Embryonic facial prominence (tissue), 1 donor: Measurements from ENCODE around the gene PFKL.

Experiments used
- DNase-seq: peaks from one replicate; pipeline ENCODE4 v3.0.0-alpha.2; 2016; ENCODE audit errors: extremely low spot score

The PFKL gene

DNA sequence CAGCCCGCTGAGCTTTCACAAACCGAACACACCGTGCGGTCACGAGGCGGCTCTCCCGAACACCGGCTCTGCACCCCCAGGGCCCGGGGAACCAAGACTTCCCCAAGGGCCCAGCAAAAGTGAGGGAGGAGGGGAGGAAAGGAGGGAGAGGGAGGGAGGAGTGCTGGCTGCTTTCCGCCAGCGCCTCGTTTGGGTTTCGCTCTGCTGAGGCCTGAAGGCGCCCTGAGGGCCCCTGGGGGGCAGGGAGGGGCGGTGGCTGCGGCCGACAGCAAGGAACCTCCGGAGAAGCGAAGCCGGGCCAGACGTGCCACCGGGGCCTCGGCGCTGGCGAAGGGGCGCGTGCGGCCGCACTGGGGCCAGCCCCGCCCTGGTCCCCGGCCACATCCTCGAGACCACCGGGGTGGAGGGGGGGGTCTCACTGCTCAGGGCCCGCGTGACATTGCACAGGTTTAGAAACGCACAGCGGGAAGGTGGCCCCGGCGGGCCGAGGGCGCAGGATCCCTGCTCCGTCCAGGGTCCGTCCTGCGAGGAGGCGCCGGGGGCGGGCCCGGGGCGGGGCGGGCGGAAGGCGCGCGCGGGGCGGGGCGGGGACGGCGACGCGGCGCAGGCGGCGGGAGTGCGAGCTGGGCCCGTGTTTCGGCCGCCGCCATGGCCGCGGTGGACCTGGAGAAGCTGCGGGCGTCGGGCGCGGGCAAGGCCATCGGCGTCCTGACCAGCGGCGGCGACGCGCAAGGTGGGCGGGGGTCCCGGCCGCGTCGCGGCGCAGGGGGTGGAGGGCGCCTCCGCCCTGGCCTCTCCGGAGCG lies at the start of gene PFKL:
TSS of gene PFKL (plus strand) at position 596 of the 804 bp plus-strand sequence. CDS start at position 649, 53 bp downstream.
- no peak for DNase-seq

DNA sequence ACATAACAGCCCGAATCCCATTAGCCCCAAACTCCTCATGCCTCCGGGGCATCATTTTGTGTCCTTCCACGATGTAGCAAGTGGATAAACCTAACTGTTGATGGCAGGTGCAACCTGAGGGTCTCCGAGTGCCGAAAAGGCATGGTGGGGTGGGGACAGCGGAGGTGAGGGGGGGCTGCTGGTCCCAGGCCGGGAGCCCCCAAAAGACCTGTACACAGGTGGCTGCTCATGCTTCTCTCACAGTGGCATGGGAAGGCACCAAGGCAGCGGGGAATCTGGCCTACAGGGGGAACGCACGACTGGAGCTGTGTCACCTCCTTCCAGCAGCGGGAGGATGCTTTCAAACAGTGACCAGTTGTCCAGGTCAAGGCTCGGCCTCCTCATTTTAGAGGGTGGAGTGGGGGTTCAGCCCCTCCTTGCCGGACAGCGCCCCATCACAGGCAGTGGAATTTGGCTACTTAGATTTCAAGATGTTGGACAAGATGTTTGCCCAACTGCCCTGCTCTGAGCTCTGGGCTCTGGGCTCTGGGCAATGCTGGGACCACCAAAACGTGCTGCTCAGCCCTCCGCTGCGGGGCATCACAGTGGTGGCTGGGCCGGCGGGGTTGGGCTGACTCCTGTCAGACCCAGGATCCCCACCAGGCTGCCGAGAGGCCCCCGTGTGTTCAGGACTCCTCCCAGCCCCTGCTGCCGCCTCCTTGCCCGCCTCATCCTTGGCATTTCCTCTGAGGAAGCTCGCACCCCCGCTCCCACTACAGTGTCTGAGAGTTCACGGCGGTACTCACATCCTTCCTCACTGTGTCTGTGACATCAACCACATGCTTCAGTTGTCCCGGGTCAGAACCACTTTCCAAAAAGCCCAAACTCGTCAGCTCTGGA lies 45.8 kb upstream of the PFKL start:
- no peak for DNase-seq

DNA sequence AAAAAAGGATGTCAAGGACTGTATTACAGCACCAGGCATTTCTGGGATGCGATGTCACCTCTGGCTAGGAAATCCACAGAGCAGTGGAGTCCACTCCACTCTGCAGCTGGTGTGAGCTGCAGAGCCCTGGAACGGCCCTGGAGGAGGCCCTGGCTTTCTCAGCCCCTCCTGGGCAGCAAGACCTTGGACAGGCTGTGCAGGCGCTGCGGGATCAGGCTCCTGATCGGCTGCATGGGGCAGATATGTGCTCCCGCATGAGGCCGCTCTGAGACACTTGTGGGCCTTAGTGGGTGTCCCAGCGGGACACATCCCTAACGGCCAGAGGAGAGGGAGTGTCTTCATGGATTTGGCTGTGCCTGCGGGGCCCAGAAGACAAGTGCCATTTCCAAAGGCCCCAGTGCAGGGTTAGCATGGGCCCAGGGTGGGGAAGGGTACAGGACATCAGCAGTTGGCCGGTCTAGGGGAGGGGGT lies 44.3 kb upstream of the PFKL start:
- DNase-seq = no peak

DNA sequence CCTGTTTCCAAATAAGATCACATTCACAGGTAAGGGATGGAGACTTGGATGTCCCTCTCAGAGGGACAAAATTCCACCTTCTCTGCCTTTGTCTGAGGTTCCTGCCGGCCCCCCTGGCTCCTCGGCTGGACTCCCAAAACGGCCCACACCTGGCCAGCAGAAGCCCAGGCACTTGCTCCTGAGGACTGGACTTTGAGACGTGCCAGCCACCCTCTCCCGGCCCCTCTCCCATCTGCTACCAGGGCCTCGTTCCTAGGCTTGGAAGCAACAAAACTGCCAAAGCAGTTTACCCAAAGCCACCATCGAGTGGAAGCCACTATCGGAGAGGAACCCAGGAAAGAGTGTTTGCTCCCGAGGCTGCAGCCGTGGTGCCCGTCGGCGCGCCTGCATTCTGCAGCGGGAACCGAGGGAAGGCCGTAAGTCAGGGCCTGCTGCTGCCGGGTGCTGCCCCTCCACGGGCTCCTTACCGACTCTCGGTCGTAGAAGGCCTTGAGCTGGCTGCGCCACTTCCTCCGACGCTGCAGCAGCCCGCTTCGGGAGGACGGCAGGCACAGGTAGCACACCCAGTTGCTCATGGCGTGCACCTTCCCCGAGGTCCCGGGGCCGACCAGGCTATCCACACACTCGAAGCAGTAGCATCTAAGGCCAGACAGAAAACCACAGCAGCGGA lies 41.7 kb upstream of the PFKL start:
- no peak for DNase-seq

DNA sequence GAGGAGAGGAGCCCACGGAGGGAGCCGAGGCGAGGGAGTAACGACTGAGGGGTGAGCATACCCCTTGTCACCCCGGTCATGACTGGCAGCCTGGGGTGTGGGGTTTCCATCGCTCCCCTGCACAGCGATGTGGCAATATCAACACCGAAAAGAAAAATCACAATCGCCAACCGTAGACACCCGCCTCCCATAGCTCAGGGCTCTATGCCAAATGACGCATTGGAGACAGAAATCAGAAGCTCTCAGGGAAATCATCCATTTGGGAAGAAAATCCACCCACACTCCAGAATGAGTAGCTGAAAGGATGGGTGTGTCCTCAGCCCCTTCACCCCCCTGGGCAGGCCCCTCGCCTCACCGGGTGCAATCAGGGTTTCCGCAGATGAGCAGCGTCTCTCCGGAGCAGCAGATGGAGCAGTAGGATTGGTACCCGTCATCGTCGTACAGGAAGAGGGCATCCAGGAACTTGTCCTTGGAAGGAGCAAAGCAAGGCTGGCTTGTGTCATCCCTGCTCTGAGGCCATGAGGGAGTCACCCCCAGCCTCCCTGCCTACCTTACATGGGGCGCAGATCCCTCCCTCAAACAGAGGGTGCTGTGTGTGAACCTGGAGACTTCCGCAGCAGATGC lies 40.7 kb upstream of the PFKL start:
- DNase-seq = no peak

DNA sequence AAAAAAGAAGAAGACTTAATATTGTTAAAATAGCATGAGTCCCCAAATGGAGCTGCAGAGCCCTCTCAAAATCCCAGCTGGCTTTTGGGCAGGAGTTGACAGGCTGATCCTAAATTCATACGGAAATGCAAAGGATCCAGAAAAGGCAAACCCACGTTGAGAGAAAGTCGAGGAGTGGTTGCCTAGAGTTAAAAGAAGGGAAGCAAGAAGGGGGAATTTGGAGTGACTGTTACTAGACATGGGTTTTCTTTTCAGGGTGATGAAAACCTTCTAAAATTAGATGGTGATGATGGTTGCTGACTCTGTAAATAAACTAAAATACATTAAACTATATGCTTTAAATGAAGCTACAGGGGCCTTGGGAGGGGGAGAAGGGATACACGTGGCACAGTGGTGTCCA lies 39.8 kb upstream of the PFKL start:
- no peak for DNase-seq

DNA sequence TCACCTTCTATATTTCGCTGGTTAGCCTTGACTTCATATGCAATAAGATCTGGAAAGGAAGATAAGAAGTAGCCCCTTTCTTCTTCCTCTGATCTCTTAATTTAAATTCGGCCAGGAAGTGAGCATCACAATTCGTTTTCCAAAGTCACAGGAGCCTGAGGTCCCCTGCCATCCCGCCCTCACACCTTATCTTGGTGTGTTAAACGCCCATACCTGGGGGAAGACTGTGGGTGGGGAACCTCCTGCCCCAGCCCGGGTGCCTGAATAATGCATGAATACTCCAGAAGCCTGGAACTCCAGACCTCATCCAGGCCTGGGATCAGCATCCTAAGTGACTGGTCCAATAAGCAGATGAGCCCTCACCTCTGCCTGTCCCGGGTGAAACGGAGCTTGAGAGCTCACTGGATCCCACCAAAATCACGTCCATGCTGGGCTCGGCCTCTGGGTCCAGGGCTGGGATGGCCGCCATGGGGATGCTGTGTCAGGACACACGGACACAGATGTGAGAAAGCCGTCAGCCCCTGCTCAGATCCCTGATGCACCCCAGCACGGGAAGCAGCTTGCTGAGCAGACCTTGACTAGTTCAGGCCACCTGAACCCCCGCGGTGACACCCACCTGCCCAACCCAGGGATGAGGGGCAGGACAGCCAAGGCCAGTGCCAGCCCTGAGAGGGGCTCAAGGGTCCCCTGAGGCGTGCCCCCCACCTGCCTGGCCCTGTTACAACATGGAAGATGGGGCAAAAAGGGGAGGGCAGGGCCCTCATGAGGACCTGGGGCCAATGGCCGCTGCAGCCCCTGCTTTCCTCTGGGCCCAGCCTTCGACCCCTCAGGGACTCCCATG lies 38.8 kb upstream of the PFKL start:
- no peak for DNase-seq

DNA sequence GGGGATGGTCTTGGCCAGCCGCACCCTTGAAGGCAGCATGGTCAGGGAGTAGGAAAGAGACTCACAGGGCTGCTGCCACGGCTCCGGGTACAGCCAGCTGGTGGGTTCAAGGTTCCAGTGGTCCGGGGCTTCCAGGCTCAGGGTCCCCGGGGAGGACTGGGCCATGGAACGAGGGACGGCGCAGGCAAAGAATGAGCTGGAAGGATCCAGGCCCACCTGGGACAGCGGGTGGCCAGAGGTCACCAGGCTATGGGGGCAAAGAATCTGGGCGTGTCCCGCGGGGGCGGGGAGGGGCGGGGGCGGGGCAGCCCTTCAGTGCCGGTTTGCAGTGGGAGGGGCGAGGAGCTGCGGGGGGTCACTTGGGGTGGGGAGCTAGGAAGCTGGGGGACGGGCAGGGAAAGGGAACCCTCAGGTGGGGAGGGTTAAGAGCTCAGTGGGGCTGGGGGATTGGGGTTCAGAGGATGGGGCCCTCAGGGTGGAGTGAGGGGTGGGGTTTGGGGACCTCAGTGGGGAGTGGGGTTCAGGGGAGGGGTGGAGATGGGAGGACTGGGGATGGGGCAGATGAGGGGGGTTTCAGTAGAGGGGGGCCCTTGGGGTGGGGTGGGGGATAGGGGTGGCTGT lies 38.1 kb upstream of the PFKL start, which contains the start of gene DNMT3L:
TSS of gene DNMT3L (minus strand) at position 223 of the 621 bp plus-strand sequence. CDS start 638 bp downstream, outside the sequence.
- no peak for DNase-seq

DNA sequence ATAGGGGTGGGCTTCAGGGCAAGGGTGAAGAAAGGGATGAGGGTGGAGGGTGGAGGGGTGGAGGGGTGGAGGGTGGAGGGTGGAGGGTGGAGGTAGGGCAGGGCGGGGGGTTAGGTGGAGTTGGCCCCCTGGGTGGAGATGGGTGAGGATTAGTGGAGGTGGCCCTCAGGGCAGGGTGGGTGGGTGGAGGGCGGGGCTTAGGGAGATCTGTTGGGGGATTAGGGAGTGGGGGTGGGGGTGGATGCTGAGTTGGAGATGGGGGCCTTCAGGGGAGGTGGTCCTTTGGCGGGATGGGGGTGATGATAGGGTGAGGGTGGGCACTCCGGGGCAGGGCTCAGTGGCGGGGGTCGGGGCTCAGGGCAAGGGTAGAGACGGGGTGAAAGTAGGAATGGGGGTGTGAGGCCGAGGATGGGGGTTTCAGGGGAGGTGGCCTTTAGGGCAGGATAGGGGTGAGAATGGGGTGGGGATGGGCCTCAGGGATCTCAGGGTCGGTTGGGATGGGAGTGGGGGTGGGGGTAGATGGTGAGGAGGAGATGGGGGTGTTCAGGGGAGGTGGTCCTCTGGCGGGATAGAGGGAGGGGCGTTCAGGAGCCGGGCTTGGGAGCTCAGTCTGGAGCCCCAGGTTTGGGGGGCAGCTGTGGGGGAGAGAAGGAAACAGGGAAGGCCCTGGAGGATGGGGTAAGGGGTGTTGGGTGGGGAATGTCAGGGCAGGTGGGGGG lies 37.4 kb upstream of the PFKL start:
- DNase-seq = no peak

DNA sequence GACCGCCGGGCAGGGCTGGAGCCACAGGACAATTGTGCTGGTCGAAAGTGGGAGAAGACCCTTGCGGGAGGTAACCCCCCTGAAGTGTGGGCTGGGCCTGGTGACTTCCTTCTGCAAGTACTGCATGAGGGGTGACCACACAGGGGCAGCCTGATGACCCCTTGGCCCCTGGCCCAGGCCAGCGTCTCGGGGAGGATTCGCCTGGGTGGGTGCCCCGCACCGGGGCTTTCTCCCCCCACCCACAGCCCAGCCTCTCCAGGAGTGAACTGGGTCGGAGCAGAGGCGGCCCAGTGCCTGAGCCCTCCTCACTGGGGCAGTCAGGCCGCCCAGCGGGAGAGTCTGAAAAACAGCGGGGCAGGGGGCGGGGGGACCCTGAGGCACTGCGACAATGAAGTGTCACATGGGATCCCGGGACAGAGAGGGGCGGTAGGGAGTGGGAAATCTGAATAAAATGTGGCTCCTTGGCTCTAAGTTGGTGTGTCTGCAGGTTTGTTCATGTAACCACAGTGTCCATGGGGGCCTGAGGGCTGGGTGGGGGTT lies 36.6 kb upstream of the PFKL start:
- no peak for DNase-seq

DNA sequence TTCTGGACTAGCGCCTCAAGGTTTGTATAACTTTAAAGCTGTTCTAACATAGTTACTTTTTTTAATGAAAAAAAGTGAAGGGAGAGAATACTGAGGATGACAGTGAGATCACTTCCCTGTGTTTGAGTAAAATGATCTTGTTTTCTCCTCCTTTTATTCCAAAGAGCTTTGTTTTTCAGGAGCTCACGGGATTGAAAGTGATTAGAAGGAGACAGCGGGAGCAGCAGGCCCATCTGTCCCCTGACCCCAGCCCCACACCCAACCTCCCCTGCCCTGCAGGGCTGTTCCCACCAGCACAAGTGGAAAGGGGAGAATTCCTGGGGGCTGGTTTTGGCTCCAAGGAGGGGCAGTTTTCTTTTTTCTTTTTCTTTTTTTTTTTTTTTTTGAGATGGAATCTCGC lies 36.1 kb upstream of the PFKL start:
- no peak for DNase-seq

DNA sequence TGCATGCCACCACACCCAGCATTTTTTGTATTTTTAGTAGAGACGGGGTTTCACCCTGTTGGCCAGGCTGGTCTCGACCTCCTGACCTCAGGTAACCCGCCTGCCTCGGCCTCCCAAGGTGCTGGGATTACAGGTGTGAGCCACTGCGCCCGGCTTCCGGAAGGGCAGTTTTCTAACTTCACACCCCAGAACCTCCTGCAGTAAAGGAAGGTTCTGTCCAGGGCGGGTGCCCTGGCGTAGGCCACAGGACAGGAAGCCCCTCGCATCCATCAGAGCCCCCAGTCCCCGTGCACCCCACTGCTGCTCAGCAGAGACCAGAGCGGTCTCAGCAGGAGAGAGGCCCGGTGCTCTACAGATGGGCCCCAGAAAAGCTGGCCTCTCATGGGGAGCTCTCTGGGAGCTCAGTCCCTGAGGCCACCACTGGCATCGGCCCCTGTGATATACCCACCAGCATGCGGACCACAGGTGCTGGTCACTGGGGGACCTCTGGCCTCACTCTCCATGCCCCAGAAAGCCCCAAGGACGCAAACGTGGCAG lies 34.1 kb upstream of the PFKL start:
- DNase-seq = no peak

DNA sequence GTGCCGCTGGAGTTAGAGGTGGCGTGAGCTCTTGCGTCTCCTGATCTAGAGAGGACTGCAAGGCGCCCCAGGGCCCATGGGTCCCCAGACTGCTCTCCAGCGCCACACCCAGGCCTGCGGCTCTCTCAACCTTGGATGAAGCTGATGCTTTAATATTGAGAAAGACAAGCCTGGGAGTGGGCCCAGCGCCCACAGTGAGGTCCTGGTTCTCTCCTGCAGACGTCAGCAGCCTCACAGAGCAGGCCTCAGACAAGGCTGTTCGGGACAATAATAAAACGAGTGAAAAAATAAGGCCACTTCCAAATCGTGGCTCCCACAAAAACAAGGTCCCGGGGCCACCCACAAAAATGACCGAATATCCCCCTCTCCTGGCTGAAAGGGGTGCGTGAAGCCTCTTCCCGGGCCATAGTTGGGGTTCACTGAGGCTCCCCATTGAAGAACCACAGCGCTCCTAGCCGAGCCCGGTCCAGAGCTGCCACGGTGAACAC lies 32.2 kb upstream of the PFKL start:
- no peak for DNase-seq

DNA sequence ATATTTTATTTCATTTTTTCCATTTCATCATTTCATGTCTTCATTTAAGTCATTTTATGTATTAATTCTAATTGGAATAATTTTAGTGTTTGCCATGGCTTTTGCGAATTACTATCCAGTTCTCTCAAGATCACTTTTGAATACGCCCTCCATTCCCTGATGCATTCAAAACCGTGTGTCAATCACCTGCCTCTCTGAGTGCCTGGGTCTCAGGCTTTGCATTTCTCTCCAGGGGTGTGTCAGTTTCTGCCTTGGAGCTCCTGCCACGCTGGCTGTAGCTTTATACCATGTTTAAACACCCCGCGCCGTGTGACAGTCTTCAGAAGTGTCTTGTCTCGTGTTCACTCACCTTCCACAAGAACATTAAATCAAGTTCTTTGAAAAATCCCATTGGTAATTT lies 30.8 kb upstream of the PFKL start:
- DNase-seq = no peak

DNA sequence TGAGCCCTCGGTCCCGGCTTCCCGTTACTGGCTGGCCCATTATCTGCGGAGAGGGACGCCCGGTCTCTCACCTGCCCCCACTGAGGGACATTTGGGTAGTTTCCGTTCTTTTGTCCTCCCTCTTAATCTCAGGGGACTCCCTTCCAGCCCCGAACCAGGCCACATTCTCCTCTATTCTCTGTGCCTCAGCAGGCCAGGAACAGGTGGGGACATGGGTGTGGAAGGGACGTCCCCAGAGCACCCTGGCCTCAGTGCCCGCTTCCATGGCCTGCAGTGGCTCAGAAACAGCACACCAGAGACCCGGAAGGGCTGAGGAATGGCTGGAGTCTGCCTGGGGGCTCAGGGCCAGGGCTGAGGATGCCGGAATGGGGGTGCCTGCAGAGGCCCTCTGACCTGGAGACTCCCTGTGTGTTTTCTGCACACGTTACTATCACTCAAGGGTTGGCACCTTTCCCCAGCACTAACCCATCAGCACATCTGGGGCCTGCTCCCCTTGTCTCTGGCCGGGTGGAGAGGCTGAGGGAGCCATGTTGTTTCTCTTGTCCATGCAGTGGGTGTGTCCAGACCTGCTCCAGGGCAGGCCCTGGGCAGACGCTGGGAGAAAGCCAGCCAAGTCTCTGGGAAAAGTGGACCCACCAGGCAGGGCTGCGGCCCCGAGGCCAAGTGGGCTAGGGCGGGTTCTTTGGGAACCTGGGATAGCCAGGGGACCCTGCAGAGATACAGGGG lies 28.1 kb upstream of the PFKL start:
- no peak for DNase-seq

DNA sequence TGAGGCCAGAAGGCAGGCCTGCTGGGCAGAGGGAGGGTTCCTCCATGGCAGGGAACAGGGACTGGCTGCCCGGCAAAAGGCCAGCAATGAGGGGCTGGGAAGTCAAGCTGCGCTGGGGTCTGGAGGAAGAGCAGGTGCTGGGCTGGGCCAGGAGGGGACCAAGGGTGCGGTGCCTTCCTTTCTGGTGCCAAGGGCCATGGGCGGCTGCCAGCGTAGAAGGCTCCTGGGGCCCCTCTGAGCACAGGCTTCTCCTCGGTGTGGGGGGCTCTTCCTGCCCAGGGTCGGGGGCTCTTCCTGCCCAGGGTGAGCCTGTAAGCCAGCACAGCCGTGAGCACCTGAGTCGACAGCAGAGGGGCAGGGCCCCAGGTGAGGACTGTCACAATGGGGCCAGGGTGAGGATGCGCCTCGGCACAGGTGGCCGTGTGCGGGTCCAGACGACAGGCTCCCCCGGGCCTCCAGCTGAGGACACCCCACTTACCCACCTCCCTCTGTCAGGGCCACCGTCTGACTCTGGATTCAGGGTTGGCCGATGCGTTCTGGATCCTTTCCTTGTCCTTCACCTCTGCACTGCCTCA lies 27.5 kb upstream of the PFKL start:
- no peak for DNase-seq

DNA sequence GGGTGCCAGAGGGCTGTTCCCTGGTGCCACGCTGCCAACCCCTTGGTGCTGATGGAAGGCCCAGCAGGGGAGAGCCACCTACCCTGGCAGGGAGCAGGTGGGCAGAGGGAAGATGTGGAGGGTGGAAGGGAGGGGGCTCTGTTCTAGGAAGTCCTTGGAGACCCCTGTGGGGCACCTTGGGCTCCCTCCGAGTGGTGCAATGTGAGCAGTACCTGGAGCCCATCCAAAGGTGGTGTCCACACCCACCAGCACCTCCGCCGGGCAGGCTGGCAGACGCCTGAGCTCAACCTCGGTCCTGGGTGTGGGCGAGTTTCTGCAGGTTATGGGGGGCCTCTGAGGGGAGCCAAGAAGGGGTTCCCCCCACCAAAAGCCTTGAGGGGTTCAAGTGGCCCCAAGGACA lies 26.8 kb upstream of the PFKL start:
- no peak for DNase-seq

DNA sequence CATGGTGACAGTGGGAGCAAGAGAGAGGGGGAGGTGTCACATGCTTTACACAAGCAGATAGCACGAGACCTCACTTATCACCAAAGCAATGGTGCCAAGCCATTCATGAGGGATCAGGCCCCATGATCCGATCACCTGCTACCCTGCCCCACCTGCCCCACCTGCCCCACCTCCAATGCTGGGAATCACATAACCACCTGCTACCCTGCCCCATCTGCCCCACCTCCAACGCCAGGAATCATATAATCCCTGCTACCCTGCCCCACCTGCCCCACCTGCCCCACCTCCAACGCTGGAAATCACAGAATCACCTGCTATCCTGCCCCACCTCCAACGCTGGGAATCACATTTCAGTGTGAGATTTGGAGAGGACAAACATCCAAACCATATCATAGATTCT lies 24.8 kb upstream of the PFKL start:
- no peak for DNase-seq
